C1 segment of cervical spinal cord (tissue), 14 donors: Measurements from ENCODE around the gene LHFPL3.

Experiments
- DNase-seq, 14 donors: peaks; one replicate each; lab custom pipeline; 2025; lab: John Stamatoyannopoulos, UW

LHFPL3 gene

GRCh38 chr7:104843198-104843597 lies 514.8 kb downstream of the LHFPL3 start:
- peak in 1 of 14 donors; percentile 17 for DNase-seq

- DNase-seq: peak in 10 of 14 donors; percentile 6 to 71 (median 42)
Observed at GRCh38 chr7:104845557-104845956, 517.2 kb downstream of the LHFPL3 start.

DNA sequence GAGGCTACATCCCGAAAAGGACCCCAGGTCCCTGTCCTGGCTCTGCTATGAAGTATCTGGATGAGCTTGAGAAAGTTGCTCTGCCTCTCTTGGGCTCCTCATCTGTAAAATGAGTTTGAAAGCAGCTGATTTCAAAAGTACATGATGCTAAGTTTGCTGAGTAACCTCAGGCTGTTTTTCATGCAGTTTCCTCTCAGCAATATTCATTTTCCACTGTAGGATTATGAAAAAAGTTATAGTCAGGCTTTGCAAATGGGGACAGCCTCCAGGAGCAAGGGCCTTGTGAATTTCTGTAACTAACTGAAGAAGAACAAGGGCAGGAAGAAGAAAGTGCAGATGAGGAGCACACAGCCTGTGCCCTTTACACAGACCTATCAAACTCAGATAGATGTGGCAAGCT lies 518.3 kb downstream of the LHFPL3 start:
- DNase-seq: no peak

DNA sequence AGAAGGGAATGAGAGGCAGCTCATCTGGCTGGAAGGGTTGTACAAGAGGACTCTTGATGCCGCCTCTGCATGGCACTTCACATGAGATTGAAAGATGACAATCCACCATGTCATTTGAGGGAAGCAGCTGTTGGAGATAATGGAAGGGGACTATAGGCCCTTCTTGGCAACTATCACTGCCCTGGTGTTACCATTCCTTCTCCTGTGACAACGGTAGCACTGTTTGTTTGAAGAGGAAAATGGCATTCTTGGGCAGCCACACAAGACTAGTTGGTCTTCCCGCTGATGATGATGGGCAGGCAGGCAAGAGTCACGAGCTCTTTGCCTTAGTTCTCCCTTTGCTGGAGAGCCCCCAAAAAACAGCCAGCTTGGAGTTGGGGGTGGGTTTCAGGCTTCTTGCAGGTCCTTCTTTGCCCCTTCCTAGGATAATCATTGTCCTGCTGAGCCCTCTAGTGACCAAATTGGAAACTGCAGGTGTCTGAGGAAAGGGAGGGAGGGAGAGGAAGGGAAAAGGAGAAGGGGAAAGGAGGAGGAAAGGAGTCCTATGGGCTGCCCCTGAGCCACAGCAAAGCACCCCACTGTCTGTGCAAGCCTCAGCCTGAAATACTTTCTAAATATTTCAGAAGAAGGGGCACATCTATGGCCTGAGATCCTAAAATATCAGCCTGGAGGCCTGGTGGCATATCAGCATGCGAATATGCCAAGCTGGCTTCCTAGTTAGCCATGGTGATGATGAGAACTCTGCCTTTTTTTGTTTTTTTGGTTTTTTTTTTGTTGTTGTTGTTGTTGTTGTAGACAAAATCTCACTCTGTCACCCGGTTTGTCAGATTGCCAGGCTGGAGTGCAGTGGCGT lies 520.0 kb downstream of the LHFPL3 start:
- DNase-seq: peak in 13 of 14 donors; percentile 3 to 78 (median 58)

- no peak for DNase-seq
Observed at GRCh38 chr7:104850374-104850773, 522.0 kb downstream of the LHFPL3 start.

DNA sequence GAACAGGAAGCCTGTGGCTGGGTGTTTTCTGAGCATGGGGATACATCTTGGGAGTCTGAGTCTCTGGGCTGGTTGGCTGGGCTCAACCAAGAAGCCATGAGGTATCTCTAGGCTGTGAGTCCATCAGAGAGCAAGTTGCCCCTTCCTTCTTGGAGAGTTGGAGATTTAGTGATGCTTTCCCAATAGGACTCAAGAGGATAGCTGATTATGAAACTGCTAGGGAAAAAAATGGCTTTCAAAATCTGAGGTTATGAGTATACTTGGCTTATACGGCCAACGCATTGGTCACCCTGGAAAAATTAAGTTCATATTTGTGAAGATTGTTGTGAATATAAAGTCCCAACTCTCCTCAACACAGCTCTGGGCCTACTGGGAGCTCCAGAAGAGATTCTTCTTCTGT lies 522.9 kb downstream of the LHFPL3 start:
- no peak for DNase-seq

DNA sequence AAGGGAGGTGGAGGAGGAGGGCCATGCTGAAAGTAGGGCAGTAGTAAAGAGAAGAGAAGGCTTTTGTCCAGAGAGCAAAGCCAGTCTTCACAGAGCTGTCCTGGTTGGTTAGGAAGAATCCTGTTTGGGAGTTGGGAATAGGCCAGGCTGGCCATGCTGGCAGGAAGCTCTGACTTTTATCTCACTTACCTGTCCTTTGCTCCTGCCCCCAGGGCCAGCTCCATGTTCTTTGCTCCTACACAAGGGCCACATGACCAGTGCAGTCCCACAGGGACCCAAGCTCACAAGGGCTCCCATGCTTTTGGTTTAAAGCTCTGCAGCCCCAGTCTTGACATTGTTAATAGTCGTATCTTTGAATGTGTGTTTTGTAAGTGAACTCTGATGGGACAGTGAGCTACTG lies 524.0 kb downstream of the LHFPL3 start:
- no peak for DNase-seq

- DNase-seq: no peak
Observed at GRCh38 chr7:104855861-104856260, 527.5 kb downstream of the LHFPL3 start.

GRCh38 chr7:104857458-104858425 lies 529.3 kb downstream of the LHFPL3 start:
- DNase-seq: no peak

DNA sequence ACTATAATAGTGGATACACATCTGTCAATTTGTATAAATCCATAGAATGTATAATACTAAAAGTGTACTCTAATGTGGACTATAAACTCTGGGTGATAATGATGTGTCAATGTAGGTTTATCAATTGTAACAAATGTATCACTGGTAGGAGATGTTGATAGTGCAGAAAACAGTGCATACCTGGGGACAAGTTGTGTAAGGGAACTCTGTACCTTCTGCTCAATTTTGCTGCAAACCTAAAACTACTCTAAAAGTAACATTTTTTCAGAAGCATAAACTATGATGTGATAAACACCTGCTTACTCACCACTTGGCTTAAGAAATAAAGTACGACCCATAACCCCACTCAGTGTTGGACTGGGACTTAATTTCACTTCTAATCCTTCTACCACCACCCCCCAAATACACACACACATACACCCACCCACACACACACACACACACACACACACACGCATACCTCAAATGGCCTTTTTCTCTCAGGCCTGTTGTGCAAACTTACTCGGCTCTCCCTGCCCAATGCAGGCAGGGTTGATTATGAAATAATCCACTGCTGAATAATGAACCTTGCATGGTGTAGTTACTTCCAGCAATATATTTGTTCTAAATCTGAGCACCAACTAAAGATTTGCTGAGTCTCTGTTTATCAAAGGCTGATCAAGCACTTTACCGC lies 531.5 kb downstream of the LHFPL3 start:
- no peak for DNase-seq

- DNase-seq: no peak
Observed at GRCh38 chr7:104861729-104862390, 533.5 kb downstream of the LHFPL3 start.

DNA sequence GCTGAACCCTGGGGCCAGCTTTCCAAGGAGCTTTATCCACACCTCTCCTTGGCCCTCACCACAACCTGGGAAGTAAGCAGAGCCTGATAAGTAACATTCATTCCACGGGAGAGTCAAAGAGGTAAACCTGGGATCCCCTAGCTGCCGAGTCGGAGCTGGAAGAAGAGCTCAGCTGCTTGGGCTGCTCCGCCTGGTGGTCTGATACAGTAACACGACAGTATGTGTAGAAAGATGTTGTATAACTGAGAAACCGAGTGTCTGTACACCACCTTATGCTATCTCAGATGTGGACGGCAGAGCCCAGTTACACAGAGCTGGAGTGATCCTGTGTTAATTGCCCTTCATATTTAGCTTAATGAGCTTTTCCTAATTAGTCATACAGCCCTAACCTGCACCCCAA lies 534.3 kb downstream of the LHFPL3 start:
- DNase-seq: no peak

DNA sequence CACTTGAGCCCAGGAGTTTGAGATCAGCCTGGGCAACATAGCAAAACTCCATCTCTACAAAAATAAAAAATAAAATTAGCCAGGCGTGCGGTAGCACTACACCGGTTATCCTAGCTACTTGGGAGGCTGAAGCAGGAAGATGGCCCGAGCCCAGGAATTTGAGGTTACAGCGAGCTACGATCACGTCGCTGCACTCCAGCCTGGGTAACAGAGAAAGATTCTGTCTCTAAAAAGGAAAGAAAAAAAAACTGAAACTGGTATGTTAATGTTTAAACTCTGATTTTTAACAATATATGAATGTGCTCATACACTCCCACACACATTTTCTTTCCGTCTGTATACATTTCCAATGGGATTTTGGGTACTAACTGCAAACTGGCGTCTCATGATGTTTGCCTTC lies 545.0 kb downstream of the LHFPL3 start:
- DNase-seq: no peak

- DNase-seq: no peak
Observed at GRCh38 chr7:104878577-104878976, 550.2 kb downstream of the LHFPL3 start.

DNA sequence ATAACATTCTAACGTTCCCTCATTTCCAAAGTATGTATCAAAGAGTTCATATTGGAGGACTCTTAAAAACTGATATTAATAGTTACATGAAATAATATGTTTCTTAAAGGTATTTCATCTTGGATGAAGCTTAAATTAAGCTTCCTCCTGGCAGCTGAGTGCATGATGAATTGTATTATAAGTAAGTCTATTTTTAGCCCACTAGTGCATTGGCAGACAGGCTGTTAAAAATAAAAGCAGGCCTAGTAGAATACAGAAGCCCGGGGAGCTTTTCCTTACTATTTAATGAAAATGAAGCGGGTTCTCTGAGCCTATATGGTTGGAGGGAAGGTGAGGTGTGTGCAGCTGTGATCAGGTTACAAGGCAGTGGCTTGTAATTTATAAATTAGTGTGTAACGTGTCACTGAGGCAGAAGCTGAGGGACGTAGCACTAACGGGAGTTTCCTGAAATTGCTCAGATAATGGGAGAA lies 554.9 kb downstream of the LHFPL3 start:
- DNase-seq: no peak

DNA sequence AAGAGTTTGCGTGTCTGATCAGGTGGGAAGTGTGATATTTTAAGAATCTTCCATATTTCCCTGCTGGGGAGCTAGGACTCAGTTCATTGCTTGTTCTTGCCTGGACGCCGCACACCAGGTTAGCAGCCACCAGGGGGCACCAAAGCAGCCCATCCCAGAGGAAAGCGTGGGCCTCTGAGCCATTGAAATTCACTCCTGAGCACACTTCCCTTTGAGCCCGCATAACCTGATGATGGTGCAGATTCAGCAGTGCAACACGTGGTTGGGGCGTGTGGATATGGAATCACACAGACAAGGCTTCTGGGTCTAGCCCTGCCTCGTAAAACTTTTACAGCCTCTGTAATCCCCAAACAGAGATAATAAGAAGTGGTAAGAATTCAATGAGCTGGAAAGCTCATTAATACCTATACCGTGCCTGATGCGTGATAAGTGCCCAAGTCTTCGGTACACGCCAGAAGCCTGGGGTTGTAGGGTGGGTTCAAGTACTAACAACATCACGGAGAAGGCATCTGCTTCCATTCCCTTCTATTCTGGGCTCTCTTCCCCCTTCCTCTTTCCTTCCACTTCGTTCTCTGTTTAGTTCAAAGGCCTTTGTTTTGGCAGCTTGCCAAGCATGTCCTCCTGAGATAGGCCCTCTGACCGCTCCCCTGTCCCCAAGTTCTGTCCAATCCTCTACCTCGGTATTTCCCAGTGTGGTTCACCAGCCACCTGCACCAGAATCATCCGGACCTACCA lies 555.5 kb downstream of the LHFPL3 start:
- peak; percentile 0 to 84 (median 70) for DNase-seq

DNA sequence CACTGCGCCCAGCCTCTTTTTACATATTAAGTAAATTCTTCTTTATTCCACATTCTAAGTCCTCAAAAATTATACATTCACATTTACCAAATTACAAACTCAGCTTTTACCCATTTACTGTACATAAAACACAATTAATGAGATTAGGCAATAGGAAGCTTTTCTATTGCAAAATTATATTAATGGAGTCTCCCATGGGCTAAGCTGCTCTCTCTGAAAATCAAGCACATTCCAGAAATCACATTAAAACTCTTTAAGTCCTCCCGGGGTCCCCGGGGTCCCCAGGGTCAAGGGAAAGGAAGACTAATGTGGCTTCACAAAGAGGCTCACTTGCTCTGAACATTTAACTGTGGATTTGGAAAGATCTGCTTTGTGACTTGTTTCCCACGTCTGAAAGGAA lies 558.2 kb downstream of the LHFPL3 start:
- DNase-seq: no peak

DNA sequence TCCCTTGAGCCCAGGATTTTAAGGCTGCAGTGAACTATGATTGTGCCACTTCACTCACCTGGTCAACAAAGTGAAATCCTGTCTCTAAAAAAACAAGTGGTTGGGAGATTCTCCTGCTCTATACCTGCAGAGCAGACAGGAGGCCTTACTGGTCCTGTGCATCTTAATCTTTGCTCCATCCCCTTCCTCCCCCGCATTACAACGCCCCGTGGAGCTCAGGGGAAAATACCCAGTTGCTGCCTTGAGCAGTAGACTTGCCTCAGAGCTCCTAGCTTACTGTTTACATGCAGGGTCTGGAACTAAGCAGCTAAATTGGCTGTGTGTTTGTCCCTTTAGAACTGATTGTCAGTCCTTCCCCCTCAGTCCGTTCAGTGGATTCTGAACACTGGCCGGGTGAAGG lies 561.8 kb downstream of the LHFPL3 start:
- DNase-seq: no peak

DNA sequence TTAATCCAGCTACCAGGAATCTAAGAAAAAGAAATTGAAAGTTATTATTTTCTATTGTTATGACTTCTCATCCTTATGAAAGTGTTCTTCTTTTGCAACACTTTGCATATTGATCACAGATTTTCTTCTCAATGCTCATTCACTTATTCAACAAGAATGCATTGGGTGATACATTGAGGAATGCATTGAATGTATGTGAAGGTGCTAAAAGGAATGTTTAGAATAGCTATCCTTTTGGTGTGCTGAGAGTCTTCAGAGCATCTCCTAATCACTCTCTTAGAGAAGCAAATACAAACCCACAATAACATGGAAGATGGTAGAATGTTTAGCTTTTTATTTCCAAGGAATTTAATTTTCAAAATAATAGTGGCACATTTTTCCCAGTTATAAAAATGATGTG lies 563.5 kb downstream of the LHFPL3 start:
- no peak for DNase-seq

DNA sequence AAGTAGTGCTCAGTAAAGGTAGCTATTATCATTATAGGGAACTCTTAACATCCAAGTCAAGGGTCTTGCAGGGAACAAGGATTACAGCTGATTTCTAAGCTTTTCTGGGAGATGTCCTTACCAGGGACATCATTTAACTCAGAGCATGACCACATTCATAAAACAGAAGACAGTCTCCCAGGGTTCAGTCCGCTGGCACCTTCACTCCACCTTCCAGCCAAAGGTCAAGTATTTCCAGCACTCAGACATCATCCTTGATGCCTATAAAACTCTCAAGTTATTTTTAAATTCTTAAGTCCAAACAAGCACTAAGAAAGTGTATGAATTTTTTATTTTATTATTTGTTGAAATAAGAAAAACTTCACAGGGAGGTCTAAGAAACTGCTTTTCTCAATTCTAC lies 565.9 kb downstream of the LHFPL3 start:
- no peak for DNase-seq
